ENCODE data around the gene OMP. TPM values are rescaled to one million over a fixed set of nuclear protein-coding genes. Genes with fewer than 3 reads are reported as not detected.

The OMP gene
- total and polyA plus RNA-seq, 2 donors (not counting 1 experiment from before 2014, with no cell fraction given), result not detected

DNA sequence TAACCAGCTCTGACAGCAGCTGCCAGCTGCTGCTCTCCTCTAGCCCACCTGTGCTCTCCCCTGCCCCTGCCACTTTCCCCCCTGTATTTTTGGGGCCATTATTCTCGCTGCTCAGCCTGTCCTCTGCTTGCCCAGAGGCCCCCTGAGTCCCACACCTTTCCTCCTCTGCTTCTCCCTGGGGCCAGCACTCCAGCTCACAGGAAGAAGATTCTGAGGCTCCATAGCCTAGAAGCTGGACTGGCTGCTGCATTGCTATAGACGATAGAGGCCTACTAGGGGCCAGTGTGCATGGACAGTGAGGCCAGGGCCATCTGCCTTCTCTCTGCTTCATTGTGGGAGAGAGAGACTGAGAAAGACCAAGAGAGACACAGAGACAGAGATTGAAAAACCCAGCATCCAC is 679 bp downstream of the OMP start:
- Histone ChIP-seq H3K4me3 (ENCODE audit: control extremely low read depth in 1 of 5, extremely low read depth in 1 of 5, insufficient read depth in 1 of 5, low read depth in 2 of 5, low read length in 4 of 5) (no peak overlapping the region), H4K20me1 (ENCODE audit: control insufficient read depth, insufficient read depth, low read length, poor library complexity, severe bottlenecking) (no peaks in the 10 kb centered on the region), H3K36me3 (replicated peaks in 1 of 2; ENCODE audit: control extremely low read depth in 1 of 2, control insufficient read depth in 1 of 2, extremely low read depth in 1 of 2, insufficient read depth in 2 of 2, low read length in 1 of 2) (no peaks in the 10 kb centered on the region), H2AFZ (ENCODE audit: insufficient read depth, low read depth, low read length, poor library complexity, severe bottlenecking) (no peak overlapping the region), H3K9ac (ENCODE audit: low read length) (no peak overlapping the region), H3K4me2 (replicated peaks; ENCODE audit: low read depth, low read length, poor library complexity, severe bottlenecking) (no peak overlapping the region), H3K27ac (ENCODE audit: low read length in 2 of 2) (no peak overlapping the region), H3K4me1 (ENCODE audit: control insufficient read depth in 2 of 2, insufficient read depth in 2 of 2, low read length in 2 of 2) (no peaks in the 10 kb centered on the region), H3K9me3 (ENCODE audit: control extremely low read depth in 1 of 3, control insufficient read depth in 2 of 3, insufficient read depth in 1 of 3, low read length in 2 of 3) (peaks cover 0 to 4% (median 0%) of the 10 kb centered on the region in 3 donors), H3K79me2 (ENCODE audit: control insufficient read depth, insufficient read depth, low read length) (no peaks in the 10 kb centered on the region), H3K27me3 (replicated peaks in 1 of 4; ENCODE audit: control extremely low read depth in 1 of 4, control insufficient read depth in 3 of 4, insufficient read depth in 4 of 4, low read length in 3 of 4) (no peaks in the 10 kb centered on the region)
- DNase-seq (no peak), ATAC-seq (ENCODE audit: low read depth) (no peak)
- Mint-ChIP-seq H3K4me1 (no peaks in the 10 kb centered on the region), H3K9me3 (ENCODE audit: insufficient read depth) (no peaks in the 10 kb centered on the region), H3K4me3 (no peak overlapping the region), H3K27ac (no peak overlapping the region), H3K27me3 (no peaks in the 10 kb centered on the region)
- intact Hi-C loops (cut with micrococcal nuclease), result no loop called here
- WGBS (ENCODE audit: insufficient coverage), result 81% methylated on average over 2 of the region's 2 CpGs
- ChIA-PET POLR2A (no interaction called here), CTCF (interaction anchor here (1.6 kb wide), 1 partner anchor 12 kb away, joined by 5 read pairs; no protein-coding TSS in a partner anchor)
- TF ChIP-seq, protein P1, sequence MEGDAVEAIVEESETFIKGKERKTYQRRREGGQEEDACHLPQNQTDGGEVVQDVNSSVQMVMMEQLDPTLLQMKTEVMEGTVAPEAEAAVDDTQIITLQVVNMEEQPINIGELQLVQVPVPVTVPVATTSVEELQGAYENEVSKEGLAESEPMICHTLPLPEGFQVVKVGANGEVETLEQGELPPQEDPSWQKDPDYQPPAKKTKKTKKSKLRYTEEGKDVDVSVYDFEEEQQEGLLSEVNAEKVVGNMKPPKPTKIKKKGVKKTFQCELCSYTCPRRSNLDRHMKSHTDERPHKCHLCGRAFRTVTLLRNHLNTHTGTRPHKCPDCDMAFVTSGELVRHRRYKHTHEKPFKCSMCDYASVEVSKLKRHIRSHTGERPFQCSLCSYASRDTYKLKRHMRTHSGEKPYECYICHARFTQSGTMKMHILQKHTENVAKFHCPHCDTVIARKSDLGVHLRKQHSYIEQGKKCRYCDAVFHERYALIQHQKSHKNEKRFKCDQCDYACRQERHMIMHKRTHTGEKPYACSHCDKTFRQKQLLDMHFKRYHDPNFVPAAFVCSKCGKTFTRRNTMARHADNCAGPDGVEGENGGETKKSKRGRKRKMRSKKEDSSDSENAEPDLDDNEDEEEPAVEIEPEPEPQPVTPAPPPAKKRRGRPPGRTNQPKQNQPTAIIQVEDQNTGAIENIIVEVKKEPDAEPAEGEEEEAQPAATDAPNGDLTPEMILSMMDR (IDR thresholded peaks at IDR 0.05), result no peak
- TF ChIP-seq EZH2 (IDR thresholded peaks at IDR 0.05; ENCODE audit: borderline replicate concordance, insufficient read depth, low read depth, low read length, poor library complexity, severe bottlenecking), result no peak

DNA sequence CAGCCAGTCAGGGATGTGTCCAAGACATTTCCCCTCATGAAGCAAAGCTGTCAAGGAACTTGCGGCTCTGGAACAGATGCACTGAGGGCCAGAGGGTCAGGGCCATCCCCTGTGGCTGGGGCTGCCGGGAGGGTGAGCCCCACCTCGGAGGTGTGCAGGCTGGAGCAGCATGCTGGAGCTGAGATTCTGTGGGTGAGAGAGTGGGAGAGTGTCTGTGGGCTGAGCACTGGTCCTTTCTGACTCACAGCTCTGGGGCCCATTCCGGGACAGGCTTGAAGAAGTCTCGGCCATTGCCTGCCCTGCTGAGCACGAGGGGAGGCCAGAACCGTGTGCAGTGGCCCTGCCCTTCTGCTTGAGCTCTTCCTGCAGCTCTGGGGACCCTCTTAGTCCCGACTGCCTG is 2.1 kb downstream of the OMP start:
- Mint-ChIP-seq H3K27ac (no peak overlapping the region), H3K9me3 (ENCODE audit: insufficient read depth) (no peaks in the 10 kb centered on the region), H3K27me3 (no peaks in the 10 kb centered on the region), H3K4me3 (no peak overlapping the region), H3K4me1 (no peaks in the 10 kb centered on the region)
- Histone ChIP-seq H3K4me1 (ENCODE audit: control insufficient read depth in 2 of 2, insufficient read depth in 2 of 2, low read length in 2 of 2) (no peaks in the 10 kb centered on the region), H3K36me3 (replicated peaks in 1 of 2; ENCODE audit: control extremely low read depth in 1 of 2, control insufficient read depth in 1 of 2, extremely low read depth in 1 of 2, insufficient read depth in 2 of 2, low read length in 1 of 2) (no peaks in the 10 kb centered on the region), H2AFZ (ENCODE audit: insufficient read depth, low read depth, low read length, poor library complexity, severe bottlenecking) (no peak overlapping the region), H3K27ac (ENCODE audit: low read length in 2 of 2) (no peak overlapping the region), H3K27me3 (replicated peaks in 1 of 4; ENCODE audit: control extremely low read depth in 1 of 4, control insufficient read depth in 3 of 4, insufficient read depth in 4 of 4, low read length in 3 of 4) (no peaks in the 10 kb centered on the region), H3K79me2 (ENCODE audit: control insufficient read depth, insufficient read depth, low read length) (no peaks in the 10 kb centered on the region), H3K9me3 (ENCODE audit: control extremely low read depth in 1 of 3, control insufficient read depth in 2 of 3, insufficient read depth in 1 of 3, low read length in 2 of 3) (peaks cover 0 to 4% (median 0%) of the 10 kb centered on the region in 3 donors), H3K9ac (ENCODE audit: low read length) (no peak overlapping the region), H3K4me3 (ENCODE audit: control extremely low read depth in 1 of 5, extremely low read depth in 1 of 5, insufficient read depth in 1 of 5, low read depth in 2 of 5, low read length in 4 of 5) (no peak overlapping the region), H3K4me2 (replicated peaks; ENCODE audit: low read depth, low read length, poor library complexity, severe bottlenecking) (no peak overlapping the region), H4K20me1 (ENCODE audit: control insufficient read depth, insufficient read depth, low read length, poor library complexity, severe bottlenecking) (no peaks in the 10 kb centered on the region)
- ChIA-PET CTCF (interaction anchor here (0.9 kb wide), 1 partner anchor 23 kb away, joined by 3 read pairs; no protein-coding TSS in a partner anchor), POLR2A (no interaction called here)
- no peak for DNase-seq
- 86% methylated on average over 8 of the region's 8 CpGs for WGBS (ENCODE audit: insufficient coverage)
- no peak for TF ChIP-seq EZH2 (IDR thresholded peaks at IDR 0.05; ENCODE audit: borderline replicate concordance, insufficient read depth, low read depth, low read length, poor library complexity, severe bottlenecking)
- TF ChIP-seq, protein P1 (IDR thresholded peaks at IDR 0.05), result no peak
- ATAC-seq (ENCODE audit: low read depth), result no peak
- intact Hi-C loops (cut with micrococcal nuclease), result no loop called here
